ENCODE data around the gene PDK3.

The PDK3 gene

DNA sequence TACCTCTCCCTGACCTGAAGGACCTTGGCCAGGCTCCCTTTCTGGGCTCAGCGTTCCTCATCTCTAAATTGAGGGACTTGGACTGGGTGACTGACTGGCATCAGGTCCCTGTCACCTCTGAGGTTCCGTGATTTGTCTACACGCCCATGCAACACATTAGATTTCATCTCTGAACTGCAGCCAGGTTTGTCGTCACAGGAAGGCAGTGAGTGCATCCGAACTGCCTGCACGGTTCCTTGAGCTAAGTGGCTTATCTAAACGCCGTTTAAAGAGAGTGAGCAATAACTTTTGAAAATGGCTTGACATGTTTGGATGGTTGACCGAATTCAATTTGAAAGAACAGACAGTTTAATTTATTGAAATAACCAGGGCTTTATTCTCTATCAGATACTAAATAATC is 112.0 kb downstream of the PDK3 start:
- H3K4me3 ChIP-seq (replicated peaks; ENCODE audit: low read depth, low read length), result no peak overlapping the region
- no peak for TF ChIP-seq CTCF (IDR thresholded peaks at IDR 0.05; ENCODE audit: low read depth, low read length, missing control alignments)
- DNase-seq (ENCODE audit: extremely low read depth, low read depth), result no peak
